Mucosa of stomach (tissue), 1 donor: ENCODE measurements around the gene SYTL1.

Experiments
- H3K27me3 ChIP-seq: one replicate; pipeline ENCODE4 v1.7.0; 2013; ENCODE audit warnings: mild to moderate bottlenecking, low read length; ENCODE audit not compliant: control insufficient read depth, insufficient read depth
- H3K36me3 ChIP-seq: one replicate; pipeline ENCODE4 v1.7.0; 2013; ENCODE audit warnings: low read length; ENCODE audit not compliant: control insufficient read depth, insufficient read depth
- H3K4me1 ChIP-seq: one replicate; pipeline ENCODE4 v1.7.0; 2013; ENCODE audit warnings: mild to moderate bottlenecking, low read length; ENCODE audit not compliant: control insufficient read depth, insufficient read depth
- H3K4me3 ChIP-seq: one replicate; pipeline ENCODE4 v1.7.0; 2013; ENCODE audit warnings: low read length
- H3K9ac ChIP-seq: one replicate; pipeline ENCODE4 v1.7.0; 2013; ENCODE audit warnings: mild to moderate bottlenecking, low read length, moderate library complexity
- H3K9me3 ChIP-seq: one replicate; pipeline ENCODE4 v1.7.0; 2013; ENCODE audit warnings: mild to moderate bottlenecking, low read length, moderate library complexity; ENCODE audit not compliant: control insufficient read depth
- donor health status: Pancreatic carcinoma.

SYTL1 gene

DNA sequence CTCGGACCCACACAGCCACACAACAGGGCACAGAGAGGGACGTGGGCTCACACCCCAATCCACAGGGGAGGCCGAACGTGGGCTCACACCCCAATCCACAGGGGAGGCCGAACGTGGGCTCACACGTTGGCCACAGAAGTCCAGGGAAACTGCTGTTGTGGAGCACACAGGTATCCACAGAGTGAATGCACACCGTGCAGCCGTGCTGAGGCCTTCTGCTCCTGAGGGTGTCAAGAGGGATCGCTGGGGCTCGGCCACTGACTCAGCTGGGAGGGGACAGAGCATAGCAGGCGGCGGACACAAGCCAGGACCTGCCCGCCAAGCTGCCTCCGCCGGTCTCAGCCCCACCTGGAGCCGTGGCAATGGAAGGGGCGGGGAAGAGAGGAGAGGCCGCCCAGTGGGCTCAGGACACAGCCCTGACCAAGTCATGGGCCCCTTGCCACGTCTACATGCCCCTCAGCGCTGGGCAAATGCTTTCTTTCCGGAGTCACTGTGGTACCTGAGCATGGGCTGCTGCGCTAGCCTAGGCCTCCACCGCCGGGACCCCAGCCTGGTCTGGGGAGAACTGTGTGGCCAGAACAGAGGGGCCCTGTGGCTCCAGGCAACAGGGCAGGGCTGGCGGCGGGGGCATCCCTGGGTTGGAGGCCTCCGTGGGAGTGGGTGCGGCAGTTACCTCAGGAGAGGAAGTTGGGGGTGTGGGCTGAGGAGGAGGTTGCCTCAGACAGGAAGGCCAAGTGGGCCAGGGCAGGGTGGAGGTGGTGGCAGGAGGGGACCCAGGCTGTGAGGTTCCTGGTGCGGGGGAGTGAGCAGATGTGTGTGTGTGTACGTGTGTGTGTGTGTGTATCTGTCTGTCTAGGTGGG, 1.2 kb downstream of the SYTL1 start:
- peak overlapping the region; percentile 73 for H3K9ac ChIP-seq
- H3K27me3 ChIP-seq = no peaks in the 10 kb centered on the region
- no peaks in the 10 kb centered on the region for H3K36me3 ChIP-seq
- peak overlapping the region; percentile 46 for H3K4me3 ChIP-seq
- H3K4me1 ChIP-seq = peaks cover 31% of the 10 kb centered on the region
- H3K9me3 ChIP-seq = no peaks in the 10 kb centered on the region

DNA sequence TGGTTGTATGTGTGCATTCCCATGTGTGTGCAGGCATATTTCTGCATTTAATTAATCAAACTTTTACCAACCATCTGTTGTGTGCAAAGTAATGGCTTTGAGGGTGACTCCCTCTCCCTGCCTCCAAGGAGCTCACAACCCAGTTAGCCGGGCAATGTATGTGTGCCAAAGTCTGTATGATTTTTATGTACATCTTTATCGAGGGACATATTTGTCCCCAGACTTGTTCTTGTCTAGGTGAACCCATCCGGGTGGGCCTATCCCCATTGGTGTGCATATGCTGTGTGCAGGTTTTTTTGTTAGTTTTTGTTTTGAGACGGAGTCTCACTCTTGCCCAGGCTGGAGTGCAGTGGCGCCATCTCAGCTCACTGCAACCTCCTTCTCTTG, 1.8 kb downstream of the SYTL1 start:
- peak overlapping the region; percentile 46 for H3K4me3 ChIP-seq
- peaks cover 32% of the 10 kb centered on the region for H3K4me1 ChIP-seq
- H3K9ac ChIP-seq = peak overlapping the region; percentile 73
- H3K27me3 ChIP-seq = no peaks in the 10 kb centered on the region
- H3K9me3 ChIP-seq = no peaks in the 10 kb centered on the region
- no peaks in the 10 kb centered on the region for H3K36me3 ChIP-seq

DNA sequence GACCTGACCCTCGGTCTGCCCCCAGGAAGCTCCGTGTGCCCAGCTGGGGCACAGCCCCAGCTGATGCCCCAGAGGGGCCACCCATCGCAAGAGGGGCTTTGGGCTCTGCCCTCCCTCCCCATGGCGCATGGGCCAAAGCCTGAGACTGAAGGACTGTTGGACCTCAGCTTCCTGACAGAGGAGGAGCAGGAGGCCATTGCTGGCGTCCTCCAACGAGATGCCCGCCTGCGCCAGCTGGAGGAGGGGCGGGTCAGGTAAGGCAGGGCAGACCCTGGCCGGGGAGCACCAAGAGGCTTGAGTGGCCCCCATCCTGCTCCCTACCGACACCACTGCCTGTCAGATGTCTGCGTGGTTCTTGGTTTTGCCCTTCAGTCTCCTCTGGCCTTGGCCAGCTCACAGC, 3.5 kb downstream of the SYTL1 start:
- Histone ChIP-seq H3K4me1 (peaks cover 41% of the 10 kb centered on the region), H3K27me3 (peaks cover 5% of the 10 kb centered on the region), H3K4me3 (no peak overlapping the region), H3K9ac (no peak overlapping the region), H3K9me3 (no peaks in the 10 kb centered on the region), H3K36me3 (no peaks in the 10 kb centered on the region)

DNA sequence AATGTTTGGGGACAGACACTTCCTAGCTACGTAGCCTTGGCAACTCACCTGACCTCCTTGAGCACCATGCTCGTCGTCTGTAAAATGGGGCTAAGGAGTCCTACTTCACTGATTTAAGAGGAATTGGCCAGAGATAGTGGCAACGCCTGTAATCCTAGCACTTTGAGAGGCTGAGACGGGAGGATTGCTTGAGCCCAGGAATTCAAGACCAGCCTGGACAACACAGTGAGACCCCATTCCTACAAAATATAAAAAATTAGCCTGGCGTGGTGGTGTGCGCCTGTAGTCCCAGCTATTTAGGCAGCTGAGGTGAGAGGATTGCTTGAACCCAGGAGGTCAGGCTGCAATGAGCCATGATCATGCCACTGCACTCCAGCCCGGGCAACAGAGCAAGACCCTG, 4.5 kb downstream of the SYTL1 start:
- Histone ChIP-seq H3K9ac (no peak overlapping the region), H3K27me3 (peaks cover 5% of the 10 kb centered on the region), H3K4me3 (no peak overlapping the region), H3K4me1 (peaks cover 40% of the 10 kb centered on the region), H3K9me3 (no peaks in the 10 kb centered on the region), H3K36me3 (no peaks in the 10 kb centered on the region)

DNA sequence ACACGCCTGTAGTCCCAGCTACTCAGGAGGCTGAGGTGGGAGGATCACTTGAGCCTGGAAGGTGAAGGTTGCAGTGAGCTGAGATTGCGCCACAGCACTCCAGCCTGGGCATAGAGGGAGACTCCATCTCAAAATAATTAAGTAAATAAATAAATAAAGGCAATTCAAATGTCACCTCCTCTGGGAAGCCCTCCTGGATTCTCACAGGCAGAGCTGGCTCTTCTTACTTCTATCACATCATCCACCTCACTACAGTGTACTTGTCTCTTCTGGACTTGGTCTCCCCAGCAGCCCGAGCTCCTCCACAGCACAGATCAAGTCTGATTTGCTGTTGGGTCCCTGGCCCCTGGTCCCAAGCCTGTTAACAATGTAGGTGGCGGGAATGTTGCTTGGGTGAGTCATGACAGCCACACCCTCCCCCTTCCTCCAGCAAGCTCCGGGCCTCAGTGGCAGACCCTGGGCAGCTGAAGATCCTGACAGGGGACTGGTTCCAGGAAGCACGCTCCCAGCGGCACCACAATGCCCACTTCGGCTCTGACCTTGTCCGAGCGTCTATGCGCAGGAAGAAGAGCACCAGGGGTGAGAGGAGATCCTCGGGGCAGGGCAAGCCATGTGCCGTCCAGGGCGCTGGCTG, 5.3 kb downstream of the SYTL1 start:
- no peak overlapping the region for H3K9ac ChIP-seq
- peaks cover 36% of the 10 kb centered on the region for H3K4me1 ChIP-seq
- H3K4me3 ChIP-seq = no peak overlapping the region
- H3K9me3 ChIP-seq = no peaks in the 10 kb centered on the region
- H3K36me3 ChIP-seq = no peaks in the 10 kb centered on the region
- H3K27me3 ChIP-seq = peaks cover 5% of the 10 kb centered on the region

DNA sequence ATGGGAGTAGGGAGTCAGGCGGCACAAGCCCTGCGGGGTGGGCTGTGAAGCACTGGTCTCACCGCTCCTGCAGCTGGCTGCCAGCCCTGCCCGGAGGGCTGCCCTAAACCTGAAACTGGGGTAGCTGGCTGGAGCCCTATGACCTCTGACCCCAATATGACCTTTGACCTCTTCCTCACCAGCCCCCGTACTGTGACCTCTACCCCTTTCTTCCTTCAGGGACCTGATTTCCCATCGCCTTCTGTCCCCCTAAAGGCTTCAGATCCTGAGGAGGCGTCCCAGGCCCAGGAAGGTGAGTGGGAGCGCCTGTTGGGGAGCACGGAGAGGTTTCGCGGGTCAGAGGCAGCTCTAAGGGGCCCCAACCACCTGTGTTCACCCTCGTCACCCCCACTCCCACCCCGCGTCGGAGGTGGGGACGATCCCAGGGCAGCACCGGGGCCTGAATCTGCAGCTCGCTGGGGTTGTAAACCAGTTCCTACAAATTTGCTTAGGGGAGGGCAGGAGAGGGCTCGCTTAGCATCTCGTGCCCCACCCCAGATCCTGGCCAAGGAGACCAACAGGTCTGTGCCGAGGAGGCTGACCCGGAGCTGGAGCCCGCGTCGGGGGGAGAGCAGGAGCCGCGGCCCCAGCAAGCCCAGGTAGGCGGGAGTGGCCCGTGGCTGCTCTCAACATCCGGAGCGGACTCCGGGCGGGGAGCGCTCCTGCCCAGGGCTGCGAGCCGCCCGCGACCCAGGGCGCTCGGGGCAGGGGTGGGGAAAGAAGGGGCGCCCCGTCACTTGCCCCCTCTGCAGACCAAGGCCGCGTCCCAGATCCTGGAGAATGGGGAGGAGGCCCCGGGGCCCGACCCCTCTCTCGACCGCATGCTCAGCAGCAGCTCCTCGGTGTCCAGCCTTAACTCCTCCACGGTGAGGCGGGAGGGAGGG, 7.3 kb downstream of the SYTL1 start:
- Histone ChIP-seq H3K27me3 (peaks cover 5% of the 10 kb centered on the region), H3K36me3 (no peaks in the 10 kb centered on the region), H3K9ac (peak overlapping the region; percentile 61), H3K9me3 (no peaks in the 10 kb centered on the region), H3K4me1 (peaks cover 21% of the 10 kb centered on the region), H3K4me3 (peak overlapping the region; percentile 18)

DNA sequence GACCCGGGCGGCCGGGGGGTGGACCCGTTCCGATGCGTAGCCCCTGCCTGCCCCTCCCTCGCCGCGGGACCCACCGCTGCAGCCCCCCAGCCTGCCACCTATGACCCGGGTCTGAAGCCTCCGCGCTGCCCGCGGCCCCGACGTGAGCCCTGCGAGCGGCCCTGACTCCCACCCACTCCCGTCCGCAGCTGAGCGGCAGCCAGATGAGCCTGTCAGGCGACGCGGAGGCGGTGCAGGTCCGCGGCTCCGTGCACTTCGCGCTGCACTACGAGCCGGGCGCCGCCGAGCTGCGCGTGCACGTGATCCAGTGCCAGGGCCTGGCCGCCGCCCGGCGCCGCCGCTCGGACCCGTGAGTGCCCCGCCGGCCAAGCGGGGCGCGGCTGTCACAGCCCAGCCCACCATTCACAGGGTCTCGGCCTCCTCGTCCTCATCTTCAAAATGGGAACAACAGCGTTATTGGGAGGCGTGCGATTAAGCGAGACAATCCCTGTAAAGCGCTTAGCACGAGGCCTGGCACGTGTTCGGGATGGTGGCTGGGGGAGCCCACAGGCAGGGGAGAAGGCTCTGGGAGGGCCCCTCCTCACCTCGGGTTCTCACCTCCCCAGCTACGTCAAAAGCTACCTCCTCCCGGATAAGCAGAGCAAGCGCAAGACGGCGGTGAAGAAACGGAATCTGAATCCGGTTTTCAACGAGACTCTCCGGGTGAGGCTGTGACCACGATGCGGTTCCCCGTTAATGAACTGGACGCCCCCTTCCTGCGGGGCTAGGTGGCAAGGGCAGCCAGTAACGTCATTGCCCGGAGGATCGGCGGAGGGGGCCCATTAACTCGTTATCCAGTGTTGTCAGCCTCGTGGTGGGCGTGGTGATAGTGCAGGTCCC, 8.2 kb downstream of the SYTL1 start:
- Histone ChIP-seq H3K4me3 (peak overlapping the region; percentile 18), H3K27me3 (peaks cover 5% of the 10 kb centered on the region), H3K9ac (peak overlapping the region; percentile 61), H3K4me1 (peaks cover 21% of the 10 kb centered on the region), H3K9me3 (no peaks in the 10 kb centered on the region), H3K36me3 (no peaks in the 10 kb centered on the region)

DNA sequence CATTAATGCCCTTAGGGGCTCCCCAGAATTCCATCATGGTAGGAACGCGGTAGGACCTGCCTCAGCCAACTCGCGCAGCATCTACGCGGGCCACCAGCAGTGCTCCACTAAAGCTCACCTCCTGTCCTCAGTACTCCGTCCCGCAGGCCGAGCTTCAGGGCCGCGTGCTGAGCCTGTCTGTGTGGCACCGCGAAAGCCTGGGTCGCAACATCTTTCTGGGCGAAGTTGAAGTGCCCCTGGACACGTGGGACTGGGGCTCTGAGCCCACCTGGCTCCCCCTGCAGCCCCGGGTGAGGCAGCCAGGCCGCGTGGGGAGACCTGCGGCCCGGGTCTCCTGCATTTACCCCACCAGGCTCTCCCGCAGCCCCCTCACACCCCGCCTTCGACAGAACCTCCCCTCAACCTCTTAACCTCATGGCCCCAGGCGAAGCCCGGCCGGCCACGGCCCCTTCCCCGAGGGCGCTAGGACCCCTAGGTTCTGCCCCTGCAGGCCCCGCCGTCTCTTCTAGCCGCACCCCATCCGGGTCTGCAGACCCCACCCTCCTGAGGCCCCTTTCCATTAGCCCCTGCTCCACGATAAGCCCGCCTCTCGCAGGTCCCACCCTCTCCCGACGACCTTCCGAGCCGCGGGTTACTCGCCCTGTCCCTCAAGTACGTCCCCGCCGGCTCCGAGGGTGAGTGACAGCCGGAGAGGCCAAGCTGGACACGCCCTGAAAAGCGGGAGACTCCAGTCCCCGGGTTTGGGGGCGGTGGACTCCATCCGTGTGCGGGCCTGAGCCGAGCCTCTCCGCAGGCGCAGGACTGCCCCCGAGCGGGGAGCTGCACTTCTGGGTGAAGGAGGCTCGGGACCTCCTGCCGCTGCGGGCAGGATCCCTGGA, 9.1 kb downstream of the SYTL1 start:
- Histone ChIP-seq H3K9me3 (no peaks in the 10 kb centered on the region), H3K4me1 (peaks cover 21% of the 10 kb centered on the region), H3K9ac (no peak overlapping the region), H3K4me3 (no peak overlapping the region), H3K27me3 (peaks cover 5% of the 10 kb centered on the region), H3K36me3 (no peaks in the 10 kb centered on the region)

DNA sequence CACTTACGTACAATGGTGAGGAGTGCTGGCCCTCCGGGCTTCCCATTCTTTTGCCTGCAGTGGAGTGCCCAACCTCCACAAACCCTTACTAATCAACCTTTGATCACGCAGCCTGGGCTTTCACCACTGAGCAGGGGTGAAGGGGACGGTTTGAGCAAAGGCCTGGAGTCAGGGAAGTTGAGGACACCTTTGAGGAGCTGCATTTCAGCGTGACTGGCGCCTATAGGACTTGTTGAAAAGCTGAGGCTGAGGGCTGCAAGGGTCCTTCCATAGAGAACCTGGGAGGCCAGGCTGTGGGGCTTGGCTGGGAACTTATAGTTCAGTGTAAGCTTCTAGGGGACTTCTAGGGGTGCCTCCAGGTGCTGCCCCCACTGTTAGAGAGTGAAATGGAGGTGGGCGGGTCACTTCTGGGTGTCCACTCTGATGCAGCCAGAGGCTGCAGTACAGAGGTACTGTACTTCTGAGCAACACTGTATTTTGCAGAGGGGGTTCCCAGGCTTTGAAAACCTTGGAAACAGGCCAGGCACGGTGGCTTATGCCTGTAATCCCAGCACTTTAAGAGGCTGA, 9.8 kb downstream of the SYTL1 start:
- Histone ChIP-seq H3K36me3 (no peaks in the 10 kb centered on the region), H3K4me3 (no peak overlapping the region), H3K9me3 (no peaks in the 10 kb centered on the region), H3K9ac (no peak overlapping the region), H3K4me1 (peaks cover 28% of the 10 kb centered on the region), H3K27me3 (peaks cover 5% of the 10 kb centered on the region)

DNA sequence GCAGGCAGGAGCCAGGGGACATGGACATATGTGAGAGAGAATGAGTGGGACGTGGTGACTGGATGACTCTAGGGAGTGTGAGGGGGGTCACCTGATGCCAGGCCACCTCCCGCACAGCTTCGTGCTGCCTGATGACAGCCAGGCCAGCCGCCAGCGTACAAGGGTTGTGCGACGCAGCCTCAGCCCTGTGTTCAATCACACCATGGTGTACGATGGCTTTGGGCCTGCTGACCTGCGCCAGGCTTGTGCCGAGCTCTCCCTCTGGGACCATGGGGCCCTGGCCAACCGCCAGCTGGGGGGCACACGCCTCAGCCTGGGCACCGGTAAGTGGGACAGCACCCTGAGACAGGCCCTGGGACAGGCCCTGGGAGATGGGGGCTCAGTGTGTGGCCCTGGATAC, 11.3 kb downstream of the SYTL1 start:
- Histone ChIP-seq H3K4me3 (no peak overlapping the region), H3K4me1 (peaks cover 36% of the 10 kb centered on the region), H3K36me3 (no peaks in the 10 kb centered on the region), H3K27me3 (peaks cover 5% of the 10 kb centered on the region), H3K9me3 (no peaks in the 10 kb centered on the region), H3K9ac (no peak overlapping the region)
